A204.1 (cell line): ENCODE measurements around the gene TOM1.

Experiments
- FAIRE-seq: peaks from 2 replicates; lab custom pipeline; 2012; peaks lifted over from hg19 to GRCh38; lab: Jason Lieb, UNC

Gene TOM1

GRCh38 chr22:35324762-35325161, 25.1 kb downstream of the TOM1 start:
- FAIRE-seq: no peak

- FAIRE-seq: no peak
Observed at GRCh38 chr22:35325209-35325608, 25.5 kb downstream of the TOM1 start.

DNA sequence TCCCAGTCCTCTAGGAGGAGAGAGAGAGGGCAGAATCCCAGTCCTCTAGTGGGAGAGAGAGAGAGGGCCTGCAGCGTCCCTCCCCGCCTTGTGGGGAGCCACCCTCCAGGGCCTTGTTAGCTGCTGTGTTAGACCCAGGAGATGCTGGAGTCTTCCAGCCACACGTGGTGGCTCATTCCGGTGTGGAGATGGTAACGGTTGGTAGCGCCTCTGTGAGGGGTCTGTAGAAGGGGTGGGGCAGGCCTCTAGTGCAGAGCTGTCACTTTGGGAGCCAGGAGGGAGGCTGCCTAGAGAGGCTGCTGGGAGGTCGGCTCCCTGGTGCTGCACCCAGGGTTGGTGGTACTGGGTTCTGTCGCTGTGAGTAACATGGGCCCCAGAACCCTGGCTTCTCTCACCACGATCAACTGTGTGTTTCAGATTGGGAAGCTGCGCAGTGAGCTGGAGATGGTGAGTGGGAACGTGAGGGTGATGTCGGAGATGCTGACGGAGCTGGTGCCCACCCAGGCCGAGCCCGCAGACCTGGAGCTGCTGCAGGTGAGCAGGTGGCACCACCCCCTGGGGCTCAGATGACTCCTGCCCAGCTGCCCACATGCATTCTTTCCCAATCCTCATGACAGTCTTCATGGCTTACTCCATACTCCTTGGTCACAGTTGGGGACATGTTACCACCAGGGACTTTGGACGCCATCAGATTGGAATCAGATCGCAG, 27.3 kb downstream of the TOM1 start:
- FAIRE-seq: no peak

GRCh38 chr22:35327690-35328471, 28.2 kb downstream of the TOM1 start:
- no peak for FAIRE-seq

DNA sequence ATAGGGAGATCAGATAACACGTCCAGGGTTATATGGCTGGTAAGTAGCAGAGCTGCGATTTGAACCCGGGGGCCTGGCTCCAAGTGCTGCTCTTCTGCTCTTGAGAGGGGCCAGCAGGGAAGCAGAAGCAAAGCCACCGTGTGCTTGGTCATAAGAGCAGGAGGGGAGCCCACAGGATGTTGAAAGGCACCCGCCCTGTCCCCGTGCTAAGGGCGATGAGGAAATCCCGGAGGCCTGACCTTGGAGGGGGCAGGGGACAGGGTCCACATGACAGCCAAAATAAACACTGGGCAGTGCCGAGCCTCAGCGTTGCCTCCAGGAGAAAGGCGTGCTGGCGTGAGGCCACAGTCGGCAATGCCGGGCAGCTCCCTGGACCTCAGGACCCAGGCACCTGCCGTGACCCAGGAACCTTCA, 28.8 kb downstream of the TOM1 start:
- no peak for FAIRE-seq

DNA sequence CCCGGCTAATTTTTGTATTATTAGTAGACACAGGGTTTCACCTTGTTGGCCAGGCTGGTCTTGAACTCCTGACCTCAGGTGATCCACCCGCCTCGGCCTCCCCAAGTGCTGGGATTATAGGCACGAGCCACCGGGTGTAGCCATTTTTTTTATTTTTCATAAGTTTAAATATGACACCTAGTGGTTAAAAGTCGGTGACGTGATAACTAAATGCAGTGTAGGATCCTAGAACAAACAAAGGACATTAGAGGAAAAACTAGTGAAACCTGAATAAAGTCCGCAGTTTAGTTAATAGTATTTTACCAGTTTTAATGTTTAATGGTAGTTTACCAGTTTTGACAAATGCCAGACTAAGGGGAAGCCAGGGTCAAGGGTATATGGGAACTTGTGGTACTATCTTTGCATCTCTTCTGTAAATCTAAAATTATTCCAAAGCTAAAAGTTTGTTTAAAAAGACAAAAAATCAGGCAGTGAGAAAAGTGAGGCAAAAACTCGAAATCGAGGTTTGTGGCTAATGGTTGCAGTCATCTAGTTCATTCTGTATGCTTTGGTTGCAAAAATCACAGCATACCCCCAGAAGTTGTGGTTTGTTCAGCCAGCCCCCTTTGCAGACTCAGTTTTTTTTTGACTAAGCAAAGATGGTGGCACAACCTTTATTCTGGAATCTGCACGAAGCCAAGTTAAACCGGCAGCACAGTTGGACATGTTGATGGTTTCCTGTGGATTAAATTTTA, 29.6 kb downstream of the TOM1 start:
- FAIRE-seq: no peak

DNA sequence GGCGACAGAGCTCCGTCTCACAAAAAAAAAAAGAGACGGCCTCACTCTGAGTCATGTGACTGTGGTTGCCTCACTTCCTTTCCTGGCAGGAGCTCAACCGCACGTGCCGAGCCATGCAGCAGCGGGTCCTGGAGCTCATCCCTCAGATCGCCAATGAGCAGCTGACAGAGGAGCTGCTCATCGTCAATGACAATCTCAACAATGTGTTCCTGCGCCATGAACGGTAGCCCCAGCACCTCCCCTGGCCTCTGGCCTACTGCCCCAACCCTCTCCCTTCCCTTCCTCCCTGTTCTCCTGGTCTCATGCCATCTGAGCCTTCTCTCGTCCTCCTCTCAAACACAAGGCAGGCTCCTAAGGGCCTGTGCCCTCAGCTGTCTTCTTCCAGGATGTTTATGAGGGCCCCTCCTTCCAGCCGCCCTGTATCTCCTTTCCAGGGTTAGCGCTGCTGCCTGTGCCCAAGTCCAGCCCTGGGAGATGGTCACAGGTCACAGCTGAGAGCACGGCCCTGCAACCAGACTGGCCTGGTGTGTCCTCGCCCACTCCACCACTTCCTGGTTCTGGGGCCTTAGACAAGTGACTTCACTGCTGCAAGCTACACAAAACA, 30.7 kb downstream of the TOM1 start:
- no peak for FAIRE-seq

GRCh38 chr22:35332278-35332677, 32.6 kb downstream of the TOM1 start:
- no peak for FAIRE-seq

DNA sequence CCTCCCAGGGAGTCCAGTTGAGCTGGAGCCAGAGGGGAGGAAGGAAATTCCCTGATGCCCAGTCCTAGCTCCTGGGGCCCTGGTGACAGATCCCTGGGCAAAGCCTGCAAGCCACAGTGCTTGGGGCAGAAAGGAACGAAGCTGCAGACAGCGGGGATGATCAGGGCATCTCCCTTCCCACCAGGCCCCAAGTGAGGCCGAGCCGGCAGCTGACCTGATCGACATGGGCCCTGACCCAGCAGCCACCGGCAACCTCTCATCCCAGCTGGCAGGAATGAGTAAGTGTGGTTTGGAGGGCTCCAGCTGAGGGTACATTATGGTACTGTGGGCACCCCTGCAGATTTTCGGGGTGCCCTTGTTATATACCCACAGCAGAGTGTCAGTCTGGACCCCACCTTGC, 33.5 kb downstream of the TOM1 start:
- no peak for FAIRE-seq

GRCh38 chr22:35334004-35334403, 34.3 kb downstream of the TOM1 start:
- no peak for FAIRE-seq

- no peak for FAIRE-seq
Observed at GRCh38 chr22:35335468-35335867, 35.8 kb downstream of the TOM1 start.

DNA sequence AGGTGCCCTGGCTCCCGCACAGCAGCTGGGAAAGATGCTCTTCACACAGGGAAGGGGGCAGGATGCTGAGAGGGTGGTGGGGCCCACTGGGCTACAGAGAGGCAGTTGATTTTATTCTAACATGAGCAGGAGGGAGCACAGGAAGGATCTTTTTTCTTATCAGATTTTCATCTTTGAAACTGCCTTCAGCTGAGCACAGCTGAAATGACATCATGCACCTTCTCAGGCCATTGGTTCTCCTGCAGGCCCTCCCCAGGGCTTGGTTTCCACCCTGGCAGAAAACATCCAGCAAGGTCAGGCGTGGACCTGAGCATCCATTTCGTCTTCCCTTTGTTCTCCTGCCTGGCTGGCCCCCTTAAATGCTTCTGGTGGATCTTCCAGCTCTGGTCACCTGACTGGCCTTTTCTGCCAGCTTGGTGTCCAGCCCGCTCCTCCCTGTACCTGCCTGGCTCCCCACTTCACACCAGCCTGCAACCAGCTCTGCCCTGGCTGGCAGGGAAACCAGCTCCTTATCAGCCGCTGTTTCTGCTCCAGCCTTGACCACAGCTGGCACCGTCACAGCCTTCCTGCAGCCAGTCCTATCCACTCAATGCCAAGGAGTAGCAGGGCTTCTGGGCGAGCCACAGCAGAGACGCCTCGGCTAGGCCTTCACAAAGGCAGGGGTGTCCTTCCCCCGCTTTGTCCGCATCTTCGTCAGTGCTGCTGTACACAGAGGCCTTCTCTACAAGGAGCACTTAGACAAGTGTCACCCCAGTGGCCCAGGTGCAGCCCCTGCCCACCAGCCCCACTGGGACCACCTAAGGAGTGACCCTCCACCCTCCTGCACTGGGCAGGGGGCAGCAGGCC, 36.5 kb downstream of the TOM1 start:
- no peak for FAIRE-seq

- no peak for FAIRE-seq
Observed at GRCh38 chr22:35337932-35338331, 38.2 kb downstream of the TOM1 start.

GRCh38 chr22:35341090-35341874, 41.6 kb downstream of the TOM1 start:
- no peak for FAIRE-seq

DNA sequence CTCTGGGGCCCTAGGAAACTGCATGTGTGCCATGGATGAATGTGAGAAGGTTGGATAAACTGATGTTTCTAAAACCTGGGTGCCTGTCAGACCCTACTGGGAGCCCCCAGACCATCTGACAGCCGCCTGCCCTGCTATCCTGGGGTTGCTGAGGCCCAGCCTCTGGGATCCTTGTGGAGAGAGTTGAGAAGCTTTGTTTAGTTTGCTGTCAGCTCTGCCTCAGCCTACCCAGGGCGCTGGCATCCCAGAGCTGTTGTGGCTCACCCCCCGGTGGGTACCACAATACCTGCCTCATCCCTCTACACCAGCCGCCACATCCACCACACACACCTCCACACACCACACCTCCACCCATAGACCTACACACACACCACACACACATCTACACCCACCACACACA, 42.7 kb downstream of the TOM1 start:
- no peak for FAIRE-seq

GRCh38 chr22:35343664-35344550, 44.2 kb downstream of the TOM1 start:
- FAIRE-seq: no peak

DNA sequence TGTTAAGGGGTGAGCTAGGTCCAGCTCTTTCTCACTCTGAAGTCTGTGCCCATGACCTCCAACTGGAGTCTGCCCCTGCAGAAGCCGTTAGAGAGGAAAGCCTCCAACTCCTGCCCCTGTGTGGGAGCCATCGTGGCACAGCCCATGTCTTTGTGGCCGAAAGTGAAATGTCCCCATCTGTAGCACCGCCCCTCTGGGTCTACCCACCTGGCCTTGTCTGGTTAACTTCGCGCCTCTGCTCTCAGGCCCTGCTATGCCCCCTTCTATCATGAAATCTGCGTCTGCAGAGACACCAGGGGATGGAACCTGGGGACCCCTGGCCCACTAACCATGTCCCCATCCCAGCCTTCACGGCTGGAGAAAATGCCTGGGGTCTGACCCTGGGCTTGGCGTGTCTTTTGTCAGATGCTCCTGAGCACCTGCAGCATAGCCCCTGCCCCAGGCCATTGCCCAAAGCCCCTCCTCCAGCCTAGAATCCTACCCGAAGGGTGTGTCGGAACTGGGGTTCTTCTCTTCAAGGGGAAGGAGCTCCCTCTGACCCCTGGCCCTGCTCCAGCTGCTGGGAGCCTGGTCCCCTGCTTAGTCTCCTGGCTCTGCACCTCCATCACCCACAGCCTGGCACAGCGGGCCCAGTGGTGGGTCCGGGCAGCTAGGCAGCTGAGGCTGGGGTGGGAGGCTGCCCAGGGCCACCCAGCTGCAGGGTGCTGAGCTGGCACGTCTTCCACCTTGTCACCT, 45.4 kb downstream of the TOM1 start:
- no peak for FAIRE-seq

DNA sequence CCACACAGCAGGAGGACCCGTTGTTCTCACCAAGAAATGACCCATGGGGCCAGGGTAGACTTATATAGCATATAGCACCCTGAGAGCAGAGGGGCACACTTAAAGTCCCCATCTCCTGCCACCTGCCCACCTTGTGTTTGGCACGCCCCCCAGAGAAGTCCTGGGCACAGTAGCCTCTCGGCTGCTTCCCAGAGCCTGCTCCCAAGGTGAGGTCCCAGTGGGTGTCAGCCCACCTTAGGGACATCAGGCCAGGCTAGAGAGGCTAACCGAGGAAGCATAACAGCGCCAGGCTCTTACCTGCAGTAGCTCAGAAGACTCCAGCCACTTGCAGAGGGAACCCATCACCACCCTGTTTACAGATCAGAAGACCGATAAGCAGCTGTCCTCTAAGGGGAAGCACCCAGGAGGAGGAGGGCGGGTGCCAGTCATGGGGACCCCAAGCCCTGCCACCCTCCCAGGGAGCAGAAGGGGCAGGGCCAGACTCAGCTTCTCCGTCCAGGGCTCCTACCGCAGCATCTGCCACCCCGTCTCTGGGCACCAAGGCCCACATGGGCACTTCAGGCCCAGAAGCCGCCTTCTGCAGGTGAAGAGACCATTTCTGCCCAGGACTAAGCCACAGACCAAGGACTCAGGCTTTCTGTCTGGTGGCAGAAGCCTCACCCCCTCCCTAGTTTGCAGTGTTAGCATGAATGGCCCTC, 46.3 kb downstream of the TOM1 start:
- FAIRE-seq: no peak
